NB4 (cell line): ENCODE measurements around the gene MACROD2.

Source experiments
- MAX ChIP-seq: IDR thresholded peaks from 2 replicates; pipeline ENCODE4 v1.6.1; 2011; ENCODE audit warnings: low read depth, low read length
- TF ChIP-seq, protein P1 (sequence below): IDR thresholded peaks from one replicate; pipeline ENCODE4 v1.5.1; 2012; ENCODE audit warnings: low read depth, low read length

DNA sequence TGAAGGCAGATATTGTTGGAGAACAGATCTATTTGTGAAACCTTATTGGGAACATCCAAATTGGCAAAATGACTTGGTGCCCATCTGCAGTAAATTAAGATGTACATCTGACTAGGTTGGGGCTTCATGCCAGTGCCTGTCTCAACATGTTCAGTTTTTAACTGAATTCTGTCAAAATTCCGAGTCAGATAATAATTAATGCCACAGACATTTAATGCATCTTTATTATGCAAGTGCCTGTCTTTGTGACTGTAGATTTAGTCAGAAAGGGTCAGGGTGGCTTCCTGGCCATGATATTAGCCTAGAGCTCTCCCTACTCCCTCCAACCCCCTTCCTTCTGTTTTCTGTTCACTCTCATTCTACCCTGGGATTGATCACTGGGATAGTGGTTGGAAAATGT, 541.4 kb downstream of the MACROD2 start:
- TF ChIP-seq, protein P1, sequence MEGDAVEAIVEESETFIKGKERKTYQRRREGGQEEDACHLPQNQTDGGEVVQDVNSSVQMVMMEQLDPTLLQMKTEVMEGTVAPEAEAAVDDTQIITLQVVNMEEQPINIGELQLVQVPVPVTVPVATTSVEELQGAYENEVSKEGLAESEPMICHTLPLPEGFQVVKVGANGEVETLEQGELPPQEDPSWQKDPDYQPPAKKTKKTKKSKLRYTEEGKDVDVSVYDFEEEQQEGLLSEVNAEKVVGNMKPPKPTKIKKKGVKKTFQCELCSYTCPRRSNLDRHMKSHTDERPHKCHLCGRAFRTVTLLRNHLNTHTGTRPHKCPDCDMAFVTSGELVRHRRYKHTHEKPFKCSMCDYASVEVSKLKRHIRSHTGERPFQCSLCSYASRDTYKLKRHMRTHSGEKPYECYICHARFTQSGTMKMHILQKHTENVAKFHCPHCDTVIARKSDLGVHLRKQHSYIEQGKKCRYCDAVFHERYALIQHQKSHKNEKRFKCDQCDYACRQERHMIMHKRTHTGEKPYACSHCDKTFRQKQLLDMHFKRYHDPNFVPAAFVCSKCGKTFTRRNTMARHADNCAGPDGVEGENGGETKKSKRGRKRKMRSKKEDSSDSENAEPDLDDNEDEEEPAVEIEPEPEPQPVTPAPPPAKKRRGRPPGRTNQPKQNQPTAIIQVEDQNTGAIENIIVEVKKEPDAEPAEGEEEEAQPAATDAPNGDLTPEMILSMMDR: no peak
- no peak for TF ChIP-seq MAX
